HG03521 (cell line): ENCODE results near the gene HIPK2.
A peak's percentile ranks its signal among the peaks of the same experiment; 100 is the strongest.
"Not testable (repeated sequence)": the region's sequence is repeated elsewhere in the genome, so short reads cannot be mapped to it uniquely, and the experiment has no call there.

Experiments used
- ATAC-seq: cut with Tn5 transposase; IDR thresholded peaks from one replicate; pipeline ENCODE4 v1.9.1; 2021; ENCODE audit warnings: mild to moderate bottlenecking, moderate library complexity; ENCODE audit not compliant: unreplicated experiment

The HIPK2 gene

DNA sequence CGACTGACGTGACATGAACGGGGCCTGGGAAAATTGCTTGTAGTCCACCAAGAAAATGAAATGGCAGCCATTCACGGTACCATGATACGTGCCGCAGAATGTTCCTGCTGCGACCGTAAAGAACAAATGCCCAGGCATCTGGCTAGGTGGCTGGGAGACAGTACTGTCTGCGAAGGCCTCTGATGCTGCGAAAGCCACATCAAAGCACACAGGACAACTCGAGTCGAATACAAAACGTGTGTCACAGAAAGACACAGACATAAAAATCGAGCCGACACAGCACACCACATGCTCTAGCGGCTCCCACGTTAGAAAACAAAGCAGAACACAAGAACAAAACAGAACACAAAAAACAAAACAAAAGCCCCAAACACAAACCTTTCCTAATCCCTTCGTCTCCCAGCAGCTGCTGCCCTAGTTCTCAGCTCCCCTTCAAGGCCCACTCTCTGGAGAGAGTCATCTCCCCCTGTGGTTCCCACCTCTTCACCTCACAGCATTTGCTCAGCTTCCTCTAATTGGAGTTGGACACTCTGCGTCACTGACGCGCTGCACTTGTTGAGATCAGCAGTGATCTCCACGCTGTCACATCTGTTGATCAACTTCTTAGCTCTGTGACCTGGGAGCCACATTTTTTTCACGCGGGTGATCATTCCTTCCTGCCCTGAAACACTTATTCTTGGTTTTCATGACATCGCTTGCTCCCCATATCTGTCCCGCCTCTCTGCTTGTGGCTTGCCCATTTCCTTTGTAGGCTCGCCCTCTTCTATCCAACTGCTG, 142.1 kb downstream of the HIPK2 start:
- no peak for ATAC-seq

DNA sequence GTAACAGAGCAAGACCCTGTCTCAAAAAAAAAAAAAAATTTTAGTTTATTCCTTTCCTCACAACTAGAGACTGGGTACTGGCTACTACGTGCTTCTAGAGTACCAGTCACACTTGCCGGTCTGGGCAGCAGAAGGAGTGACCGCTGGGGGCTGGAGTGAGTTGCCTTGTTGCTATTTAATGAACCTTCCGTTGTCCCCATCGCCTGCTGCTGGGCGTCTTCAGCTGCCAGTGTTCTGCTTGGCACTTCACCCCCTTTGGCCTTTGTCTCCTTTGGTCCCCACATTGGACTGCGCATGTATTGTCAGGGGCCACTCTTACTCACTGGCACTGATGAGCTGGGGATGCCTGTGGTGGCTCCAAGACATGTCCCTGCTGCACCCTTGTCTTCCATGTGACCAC, 143.7 kb downstream of the HIPK2 start:
- ATAC-seq, result no peak

DNA sequence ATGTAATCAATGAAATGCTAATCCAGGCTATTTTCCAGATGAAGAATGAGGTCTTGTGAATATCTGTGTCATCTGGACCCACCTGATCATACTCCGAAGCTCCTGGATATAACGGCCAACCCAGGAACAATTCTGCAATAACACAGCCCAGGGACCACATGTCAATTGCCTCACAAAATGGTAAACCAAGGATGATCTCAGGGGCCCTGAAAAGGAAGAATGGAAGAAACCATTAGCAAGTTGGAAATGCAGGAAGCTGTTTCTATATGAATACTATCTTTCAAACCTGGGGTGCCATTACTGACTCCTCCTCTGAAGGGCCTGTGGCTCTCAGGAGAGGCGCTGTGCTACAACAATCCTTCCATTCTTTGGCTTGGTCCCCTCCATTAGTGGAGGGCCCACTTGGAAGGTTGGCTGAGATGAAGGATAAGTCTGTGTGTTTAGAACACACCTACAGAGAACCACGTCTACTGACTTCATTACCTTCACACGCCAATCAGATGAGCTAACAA, 146.2 kb downstream of the HIPK2 start:
- ATAC-seq, result no peak

DNA sequence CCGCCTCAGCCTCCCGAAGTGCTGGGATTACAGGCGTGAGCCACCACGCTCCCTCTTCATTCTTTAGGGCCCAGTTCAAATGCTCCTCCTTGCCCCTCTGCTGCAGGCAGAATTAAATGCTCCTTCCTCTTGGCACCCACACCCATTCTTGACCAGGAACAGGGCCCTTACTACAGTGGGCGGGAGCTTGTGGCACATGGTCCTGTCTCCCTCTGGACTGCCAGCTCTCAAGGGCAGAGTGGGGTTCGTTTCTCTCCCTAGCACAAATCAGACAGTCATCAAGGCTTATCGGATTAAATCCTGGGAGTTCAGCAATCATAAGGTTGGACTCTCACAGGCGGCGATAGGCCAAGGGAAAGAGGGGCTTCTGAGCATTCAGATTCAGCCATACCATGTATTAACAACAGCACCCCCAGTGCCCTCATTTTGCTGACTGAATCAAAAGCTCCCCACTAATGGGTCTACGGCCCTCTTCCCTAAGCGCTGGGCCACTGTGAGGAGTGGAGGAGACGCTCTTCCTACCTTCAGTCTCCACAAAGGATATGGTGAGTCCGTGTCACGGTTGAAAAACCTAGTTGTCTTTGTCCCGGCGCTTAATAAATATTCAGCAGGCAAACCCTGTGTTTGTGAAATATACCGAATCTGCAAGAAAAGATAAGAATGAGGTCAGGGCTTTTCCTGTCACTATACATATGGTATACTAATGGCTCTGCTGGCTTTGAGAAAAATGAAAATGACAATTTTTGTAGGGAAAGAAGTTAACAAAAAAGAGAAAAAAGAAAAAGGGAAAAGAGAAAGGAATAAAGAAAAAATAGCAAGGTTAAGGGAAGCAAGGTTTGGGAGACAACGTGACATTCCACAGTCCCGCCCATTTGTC, 146.9 kb downstream of the HIPK2 start:
- ATAC-seq, result no peak

DNA sequence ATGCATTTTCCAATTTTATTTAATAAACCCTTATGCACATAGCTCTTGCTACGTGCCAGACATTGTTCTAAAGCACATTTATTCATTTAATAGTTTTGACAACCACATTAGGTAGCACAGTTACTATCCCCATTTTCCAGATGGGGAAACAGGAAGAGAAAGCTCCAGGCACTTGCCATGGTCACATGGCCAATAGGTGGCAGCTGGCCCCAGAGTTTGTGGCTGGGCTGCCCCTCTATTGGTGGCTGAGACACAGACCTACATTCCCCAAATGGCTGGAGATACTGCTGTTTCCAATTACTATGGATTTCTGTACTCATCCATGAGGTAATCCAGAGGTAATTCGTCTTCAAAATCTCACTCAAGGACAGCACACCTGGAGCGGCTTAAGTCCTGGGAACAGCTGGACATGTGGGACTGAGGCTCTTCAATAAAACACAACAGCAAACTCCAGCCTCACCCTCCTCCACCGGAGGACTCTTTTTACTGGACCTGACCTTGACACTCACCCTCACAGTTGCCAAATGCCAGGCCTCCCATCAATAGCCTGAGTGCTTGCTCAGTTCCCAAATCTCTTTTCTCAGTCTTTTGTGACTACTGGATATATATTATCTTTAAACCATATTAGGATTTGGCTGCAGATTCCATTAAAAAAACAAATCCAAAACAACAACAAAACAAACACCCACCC, 148.3 kb downstream of the HIPK2 start:
- no peak for ATAC-seq

DNA sequence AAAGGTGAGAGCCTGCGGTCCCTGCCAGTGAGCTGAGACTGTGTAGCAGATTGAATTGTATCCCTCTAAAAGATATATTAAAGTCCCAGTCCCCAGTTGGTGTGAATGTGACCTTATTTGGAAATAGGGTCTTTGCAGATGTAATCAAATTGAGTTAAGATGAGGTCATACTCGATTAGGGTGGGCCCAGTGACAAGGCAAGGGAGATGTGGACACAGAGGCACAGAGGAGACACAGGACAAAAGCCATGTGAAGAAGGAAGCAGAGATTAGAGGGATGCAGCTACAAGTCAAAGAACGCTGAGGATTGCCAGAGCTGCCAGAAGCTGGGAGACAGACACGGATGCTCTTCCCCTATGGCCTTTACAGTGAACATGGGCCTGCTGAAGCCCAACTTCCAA, 150.0 kb downstream of the HIPK2 start:
- ATAC-seq, result no peak

DNA sequence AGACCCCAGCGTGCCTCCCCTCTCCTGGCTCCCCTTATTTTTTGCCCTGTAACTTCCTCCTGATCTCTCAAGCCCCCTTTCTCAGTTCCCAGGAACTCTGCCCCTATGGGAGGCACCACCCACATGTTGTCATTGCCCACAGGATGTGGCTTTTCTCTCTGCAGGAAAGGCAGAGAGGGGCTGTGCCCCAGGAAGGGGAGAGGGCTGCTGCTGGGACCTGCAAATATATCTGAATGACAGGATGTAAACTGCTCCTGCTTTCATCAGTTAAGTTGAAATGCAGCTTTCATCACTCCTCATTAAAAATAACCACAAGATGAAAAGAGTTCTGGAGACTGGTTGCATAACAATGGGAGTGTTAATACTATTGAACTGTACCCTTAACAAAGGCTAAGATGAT, 151.0 kb downstream of the HIPK2 start:
- ATAC-seq, result no peak

DNA sequence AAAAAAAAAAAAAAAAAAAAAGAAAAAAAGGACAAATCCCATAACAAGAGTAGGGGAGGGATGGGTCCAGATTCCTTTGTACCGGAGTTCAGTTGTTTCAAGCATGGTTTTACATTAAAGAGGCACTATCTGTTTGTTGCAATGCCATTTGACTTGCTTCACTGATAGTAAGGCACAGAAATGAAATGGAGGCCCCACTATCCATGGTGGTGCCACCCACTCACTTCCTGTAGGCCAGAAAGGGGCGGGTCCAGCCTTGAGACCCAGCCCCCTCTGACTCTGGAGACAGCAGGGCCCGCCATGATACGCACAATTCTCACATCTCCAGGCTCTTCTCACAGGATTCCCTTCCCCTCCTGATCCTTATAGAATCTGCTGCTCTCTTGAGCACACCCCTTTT, 154.3 kb downstream of the HIPK2 start:
- no peak for ATAC-seq

DNA sequence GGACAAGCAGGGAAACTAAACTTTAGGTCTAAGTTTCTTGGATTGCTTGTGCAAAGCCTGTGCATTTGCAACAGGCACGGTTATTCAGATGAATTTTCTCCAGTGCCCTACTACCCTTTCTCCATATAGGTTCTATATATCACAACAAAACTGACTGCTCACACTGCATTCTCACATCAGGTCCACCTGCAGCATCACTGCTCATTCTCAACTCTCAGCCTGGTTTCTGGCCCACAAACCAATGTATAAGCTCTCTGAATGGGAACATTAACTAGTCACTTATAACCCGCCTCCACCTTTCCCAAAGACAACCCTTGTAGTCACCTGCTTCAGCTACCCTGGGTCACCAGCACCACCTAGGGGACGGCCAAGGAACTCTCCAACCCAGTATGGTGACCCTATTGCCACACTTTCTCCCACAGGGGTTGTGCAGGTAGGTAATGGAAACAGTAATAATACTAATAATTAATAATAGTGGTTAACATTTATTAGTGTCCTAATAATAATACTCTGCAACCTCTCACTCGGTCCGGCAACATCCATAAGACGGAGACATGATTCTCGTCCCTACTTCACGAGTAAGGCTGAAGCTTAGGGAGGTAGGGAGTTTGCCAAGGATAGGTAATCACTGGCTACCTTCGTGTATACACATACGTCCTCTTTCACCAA, 157.0 kb downstream of the HIPK2 start:
- peak; percentile 56 for ATAC-seq

DNA sequence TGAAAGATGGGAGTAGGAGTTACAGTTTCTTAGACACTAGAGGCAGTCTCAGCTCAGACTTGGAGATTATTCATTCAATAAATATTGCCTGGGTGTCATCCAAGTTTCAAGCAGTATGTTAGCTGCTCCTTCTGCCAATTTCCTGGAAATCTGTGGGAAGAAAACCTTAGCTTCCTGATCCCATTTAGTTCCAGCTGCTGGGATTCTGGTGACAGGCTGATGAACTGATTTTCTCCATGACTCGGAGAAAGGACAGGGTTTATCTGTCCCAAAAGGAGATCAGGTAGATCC, 158.5 kb downstream of the HIPK2 start:
- ATAC-seq, result no peak

DNA sequence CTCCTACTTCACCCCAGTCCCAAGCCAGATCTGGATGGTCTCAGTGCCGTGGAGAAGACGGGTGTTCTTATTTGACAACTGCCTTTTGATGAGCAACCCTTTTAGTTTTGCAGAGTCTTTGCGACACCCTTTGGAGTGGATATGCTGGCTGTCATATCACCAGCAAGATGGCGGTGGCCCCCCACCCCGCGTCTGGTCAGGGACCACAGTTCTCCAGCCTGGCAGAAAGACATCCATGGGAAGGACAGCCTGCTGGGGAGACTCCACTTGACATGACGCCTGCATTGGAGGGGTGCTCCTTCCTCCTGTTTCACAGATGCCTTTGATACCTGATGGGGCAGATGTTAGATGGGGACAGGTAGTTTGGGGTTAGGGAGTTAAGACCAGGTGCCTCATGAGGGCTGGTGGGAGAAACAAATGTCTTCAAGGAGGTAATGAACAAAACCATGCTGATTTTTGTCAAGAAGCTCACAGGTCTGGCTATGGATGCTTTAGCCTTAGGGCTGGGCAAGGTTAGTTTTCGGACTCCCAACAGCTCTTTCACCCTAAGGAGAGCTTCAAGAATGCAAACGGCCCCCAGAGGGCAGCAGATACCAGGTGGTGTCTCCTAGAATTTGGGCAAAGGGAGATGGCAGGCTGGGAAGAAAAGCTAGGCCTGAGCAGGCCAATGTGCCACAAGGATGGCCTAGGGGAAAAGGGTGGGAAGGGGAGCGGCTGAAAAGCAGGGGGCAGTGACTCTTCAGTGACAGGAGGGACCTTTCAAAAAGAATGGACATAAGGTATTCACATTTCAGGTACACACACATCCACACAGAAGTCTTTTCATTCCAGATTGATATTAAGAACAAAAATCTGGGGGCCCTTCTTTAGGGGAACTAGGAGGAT, 159.1 kb downstream of the HIPK2 start:
- no peak for ATAC-seq

DNA sequence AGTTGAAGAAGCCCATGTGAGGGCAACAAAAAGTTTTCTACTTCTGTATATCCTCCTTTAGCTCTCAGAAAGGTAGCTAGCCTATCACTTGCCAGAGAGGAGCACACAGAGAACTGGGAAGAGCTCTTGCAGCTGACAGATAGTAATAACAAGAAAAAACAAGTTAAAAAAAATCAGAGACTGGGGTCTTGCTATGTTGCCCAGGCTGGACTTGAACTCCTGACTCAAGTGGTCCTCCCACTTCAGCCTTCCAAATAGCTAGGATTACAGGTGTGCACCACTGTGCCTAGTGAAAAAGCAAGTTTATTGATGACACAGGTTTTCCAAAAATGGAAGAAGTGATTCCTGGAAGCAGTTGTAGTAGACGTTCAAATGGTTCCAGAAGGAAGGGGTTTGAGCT, 160.7 kb downstream of the HIPK2 start:
- no peak for ATAC-seq

DNA sequence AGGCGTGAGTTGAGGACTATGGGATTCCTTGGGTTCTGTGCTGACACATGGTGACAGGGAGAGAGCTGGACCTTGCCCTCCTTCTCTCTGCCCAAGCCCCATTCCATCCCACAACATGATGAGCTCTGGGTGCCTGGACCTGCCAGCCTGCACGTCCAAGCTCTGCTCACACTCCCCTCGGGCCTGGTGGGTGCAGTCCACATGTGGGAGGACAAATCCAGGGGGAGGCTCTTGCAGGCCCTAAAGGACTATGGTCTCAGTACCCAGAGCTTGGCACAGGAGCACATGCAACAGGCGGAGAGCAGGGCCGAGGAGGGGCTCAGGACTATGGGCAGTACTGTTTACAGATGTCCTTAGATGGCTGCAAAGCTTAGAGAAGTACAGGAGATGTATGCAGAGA, 162.9 kb downstream of the HIPK2 start:
- no peak for ATAC-seq

DNA sequence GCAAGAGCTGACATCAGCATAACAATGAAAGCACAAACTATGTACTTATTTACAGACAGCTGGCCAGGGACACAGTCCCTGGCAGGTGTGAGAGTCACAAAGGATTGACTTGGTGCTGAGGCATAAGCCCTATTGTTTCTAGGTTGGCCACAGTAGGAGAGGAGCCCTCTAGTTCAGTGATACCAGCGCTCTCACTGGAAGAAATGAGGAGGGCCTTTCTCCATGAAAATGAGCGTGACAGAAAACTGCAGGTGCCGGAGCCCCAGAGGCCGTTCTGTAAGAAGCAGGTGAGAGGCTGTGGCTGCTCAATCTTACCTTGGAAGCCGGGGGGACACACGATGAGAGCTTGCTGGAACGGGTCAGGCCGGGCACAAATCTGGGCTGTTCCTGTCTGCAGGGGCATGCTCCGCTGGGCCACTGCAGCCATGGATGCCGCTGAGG, 163.8 kb downstream of the HIPK2 start:
- ATAC-seq, result no peak

DNA sequence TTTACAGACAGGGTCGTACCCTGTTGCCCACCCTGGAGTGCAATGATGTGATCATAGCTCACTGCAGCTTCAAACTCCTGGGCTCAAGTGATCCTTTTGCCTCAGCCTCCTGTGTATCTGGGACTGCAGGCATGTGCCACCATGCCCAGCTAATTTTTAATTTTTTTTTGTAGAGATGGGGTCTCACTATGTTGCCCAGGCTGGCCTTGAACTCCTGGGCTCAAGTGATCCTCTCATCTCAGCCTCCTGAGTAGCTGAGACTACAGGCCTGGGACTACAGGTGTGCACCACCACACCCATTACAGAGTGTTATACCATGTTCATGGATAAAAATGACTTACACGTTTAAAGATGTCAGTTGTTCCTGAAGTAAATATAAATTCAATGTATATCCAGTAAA, 166.2 kb downstream of the HIPK2 start:
- not testable (repeated sequence) for ATAC-seq

DNA sequence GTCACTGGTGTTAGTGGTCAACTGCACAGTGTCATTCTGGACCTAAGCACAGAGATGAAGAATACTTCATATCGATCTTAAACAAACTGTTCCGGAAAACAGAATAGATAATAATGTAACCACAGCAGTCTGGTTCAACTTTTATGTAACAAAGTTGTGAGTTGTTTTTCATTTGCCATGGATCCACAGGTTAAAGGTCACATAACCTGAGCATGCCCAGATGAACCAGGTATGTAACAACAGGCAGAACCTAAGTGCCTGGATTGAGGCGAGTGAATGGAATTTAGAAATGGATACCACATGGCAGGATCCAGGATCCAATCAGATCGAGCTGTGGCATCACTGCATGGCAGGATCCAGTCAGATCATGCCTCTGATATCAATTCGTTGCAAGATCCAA, 167.2 kb downstream of the HIPK2 start:
- no peak for ATAC-seq

DNA sequence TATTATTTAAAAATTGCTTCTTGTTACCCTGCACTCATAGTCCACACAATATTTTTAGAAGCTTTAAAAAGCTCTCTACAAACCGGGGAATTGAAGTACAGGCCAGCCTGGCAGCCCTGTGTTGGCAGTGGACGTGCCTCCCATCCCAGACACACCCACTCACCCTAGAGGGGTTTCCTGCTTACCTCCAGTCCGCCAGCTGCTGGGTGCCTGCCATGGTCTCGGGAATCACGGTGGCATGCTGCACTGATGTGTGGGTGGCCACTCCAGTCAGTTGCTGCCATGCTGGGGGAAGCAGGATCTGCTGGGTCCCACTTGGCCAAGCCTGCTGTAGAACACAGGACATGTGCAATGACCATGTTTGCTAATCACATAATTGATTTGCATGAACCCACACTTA, 173.9 kb downstream of the HIPK2 start:
- no peak for ATAC-seq

DNA sequence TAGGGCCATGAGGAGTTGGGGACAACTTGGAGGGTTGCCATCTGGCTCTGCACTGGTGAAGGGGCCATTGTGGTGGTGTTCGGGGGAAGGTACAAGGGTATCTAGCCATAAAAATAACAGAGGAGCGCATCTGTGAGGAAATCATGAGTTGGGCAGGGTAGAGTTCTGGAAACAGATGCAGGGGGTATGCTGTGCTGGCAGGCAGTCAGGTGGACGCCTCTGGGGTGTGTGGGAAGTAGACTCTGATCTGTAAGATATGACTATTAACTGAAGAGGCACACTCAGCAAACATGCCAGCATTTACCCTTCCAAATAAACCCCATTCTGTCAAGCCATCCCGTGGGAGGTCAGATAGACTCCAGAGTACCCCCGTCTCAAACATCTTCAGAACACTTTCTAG, 174.5 kb downstream of the HIPK2 start:
- no peak for ATAC-seq

DNA sequence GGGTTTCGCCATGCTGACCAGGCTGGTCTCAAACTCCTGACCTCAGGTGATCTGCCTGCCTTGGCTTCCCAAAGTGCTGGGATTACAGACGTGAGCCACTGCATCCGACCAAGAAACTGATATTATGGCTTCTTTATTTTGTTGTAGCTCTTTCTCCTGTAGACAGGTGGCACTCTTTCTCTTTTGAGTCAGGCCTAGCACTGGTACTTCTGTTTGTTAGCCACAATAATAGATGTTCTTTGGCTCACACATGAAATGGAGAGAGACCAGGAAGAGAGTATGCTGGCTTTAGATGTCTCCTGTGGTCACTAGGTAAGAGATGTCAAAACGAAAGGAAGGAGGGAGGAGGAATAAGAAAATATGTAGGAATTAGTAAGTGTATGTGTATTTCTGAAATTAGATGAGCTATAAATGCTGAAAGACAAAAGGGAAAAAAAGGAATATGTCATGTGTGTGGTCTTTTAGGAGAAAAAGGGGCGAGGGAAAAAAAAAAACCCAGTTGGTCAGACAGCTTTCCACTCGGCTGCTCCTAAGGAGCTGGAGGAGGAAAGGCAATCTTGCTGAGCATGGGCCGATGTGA, 175.6 kb downstream of the HIPK2 start:
- ATAC-seq, result no peak

DNA sequence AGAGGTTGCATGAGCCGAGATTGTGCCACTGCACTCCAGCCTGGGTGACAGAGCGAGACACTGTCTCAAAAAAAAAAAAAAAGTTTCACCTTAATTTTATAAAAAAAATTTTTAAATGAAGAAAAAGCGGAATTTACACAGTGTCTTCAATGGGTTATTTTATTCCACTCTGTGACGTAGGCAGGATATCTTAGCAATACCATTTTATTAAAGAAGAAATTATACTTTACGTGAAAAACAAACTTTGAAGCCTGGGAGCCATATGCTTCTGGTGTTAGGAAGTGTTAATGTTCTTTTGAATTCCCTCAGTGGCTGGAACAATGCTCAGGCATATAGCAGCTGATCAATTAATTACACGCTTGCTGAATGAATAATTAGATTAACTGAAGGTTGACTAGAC, 176.6 kb downstream of the HIPK2 start:
- no peak for ATAC-seq
